ENCODE data around the gene CFAP20DC.
"Not testable (repeated sequence)": the region's sequence is repeated elsewhere in the genome, so short reads cannot be mapped to it uniquely, and the experiment has no call there.

CFAP20DC gene

DNA sequence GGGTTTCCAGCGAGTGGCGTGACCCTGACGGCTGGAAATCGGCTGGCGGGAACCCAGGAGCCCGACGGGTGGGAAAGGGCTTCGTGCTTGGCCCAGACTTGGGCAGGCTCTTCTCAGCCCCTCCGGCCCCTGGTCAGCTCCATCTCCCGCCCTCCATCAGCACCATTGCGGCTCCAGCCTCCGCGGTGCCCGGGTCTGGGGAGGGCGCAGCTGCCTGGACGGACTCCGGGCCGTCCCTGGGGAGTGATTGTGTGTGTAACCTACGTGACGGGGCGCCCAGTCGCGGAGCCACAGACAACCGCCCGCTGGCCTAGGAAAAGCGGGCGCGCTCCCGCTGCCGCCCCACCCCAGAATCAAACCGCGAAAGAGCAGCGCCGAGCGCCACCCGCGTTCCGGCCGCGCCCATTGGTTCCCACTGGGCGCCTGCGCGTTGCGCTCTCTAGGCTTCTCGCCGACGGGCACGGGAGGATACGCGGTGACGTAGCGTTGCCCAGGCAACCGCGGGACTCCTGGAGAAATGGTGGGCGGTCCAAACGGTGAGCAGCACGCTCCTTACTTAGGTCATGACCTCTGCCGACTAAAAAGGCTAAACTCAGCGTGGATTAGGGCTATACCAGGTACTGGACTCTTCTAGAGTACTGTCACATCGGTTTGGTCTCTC lies at the start of gene CFAP20DC:
CFAP20DC (minus strand) TSS at position 355 of the 661 bp plus-strand sequence. CDS start 394 bp downstream, outside the sequence.
- peak; percentile 82 to 88 for DNase-seq

DNA sequence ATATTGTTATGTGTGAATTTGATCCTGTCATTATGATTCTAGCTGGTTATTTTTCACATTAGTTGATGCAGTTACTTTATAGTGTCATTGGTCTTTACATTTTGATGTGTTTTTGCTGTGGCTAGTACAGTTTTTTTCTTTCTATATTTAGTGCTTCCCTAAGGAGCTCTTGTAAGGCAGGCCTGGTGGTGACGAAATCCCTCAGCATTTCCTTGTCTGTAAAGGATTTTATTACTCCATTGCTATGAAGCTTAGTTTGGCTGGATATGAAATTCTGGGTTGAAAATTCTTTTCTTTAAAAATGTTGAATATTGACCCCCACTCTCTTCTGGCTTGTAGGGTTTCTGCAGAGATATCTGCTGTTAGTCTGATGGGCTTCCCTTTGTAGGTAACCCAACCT lies 48.7 kb upstream of the CFAP20DC start:
- DNase-seq: not testable (repeated sequence)

DNA sequence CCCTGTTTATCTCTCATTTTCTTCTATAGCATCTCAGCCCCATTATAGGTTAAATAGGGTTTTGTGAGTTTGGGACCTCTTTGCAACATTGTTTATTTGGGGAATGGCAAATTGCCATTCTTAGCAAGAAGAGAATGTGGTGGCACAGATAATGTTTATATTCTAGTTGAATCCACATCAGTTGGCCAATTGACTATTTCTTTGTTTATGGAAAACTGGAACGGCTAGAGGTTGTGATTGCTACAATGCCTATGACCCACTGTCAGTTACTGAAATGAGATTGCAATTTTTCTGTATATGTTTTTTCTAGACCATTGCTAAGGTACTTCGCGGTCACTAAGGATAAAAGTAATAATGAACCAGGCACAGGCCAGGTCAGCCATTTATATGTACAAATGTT lies 44.6 kb upstream of the CFAP20DC start:
- no peak for DNase-seq

DNA sequence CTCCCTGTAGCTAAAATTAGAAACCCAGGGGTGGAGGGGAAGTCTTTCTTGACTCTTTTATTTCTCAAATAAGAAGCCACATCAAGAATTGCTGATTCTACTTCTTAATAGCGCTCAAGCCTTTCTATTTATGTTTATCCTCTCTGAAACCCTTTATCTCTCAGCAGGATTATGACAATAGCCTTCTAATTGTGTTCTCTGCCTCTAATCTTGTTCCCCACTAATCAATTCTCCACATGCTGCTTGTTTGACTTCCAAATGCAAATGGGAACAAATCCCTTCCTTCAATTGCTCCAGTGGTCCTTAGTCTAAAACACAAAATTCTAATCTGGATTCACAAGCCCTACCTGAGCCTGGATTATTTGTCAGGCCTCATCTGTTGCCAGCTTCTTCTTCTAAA lies 43.7 kb upstream of the CFAP20DC start:
- DNase-seq: no peak

DNA sequence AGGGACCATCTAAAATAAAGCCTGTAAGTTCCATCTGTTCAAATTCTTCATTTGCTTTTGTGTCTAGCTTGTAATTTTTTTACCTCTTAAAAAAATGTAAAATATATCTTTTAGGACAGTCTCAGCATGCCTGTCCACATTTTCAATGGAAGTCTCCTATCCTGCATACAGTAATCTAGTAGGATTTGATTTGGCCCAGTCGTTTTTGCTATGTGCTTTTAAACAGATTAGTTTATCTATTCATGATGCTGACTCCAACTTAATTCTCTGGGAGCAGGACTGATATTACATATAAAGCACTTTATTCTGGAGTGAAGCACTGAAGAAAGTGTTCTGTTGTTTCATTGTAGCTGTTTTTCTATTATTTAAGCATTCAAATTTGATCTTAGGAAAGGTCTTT lies 38.9 kb upstream of the CFAP20DC start:
- no peak for DNase-seq

DNA sequence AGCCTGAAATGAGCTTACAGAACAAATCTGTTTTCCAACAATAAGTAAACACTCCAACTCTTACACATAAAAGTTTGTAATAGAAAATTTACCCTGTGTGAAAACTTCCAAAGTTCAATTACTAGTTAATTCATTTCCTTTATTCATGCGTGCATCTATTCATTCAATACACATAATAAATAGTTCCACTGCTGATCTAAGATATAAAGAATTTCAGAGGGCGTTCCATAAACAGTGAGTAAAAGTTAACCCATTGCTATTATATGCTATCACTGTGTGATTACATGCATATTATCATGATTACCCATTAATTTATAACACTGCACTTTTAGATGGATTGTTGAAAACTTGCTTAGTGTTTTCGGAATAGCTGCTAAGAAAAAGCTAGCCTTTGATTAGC lies 36.2 kb upstream of the CFAP20DC start:
- no peak for DNase-seq

DNA sequence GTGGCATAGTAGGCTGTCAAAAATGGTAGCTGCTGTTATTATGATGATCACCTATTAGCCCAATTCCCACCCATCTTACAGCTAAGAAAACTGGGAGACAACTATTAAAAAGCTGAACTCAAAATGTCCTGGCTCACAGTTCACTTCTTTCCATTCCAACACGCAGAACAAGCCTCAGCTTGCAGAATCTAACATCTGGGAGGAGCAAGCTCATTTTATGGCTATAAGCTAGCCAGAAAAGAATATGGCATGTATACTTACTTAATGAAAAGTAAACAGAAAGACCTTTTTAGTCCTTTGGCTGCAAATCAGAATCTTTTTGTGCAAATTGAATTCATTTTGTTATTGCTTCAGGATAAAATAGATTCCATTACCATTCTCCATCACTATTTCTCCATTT lies 34.8 kb upstream of the CFAP20DC start:
- no peak for DNase-seq

DNA sequence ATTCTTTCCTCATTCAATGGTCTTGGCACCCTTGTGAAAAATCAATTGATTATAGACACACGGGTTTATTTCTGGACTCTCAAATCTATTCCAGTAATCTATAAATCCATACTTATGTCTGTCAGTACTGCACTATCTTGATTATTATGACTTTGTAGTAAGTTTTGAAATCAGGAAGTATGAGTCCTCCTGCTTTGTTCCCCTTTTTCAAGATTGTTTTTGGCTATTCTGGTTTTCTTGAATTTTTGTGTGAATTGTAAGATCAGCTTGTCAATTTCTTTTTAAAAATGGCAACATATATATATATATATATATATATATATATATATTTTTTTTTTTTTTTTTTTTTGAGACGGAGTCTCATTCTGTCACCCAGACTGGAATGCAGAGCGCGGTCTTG lies 32.3 kb upstream of the CFAP20DC start:
- peak; percentile 20 to 40 for DNase-seq

DNA sequence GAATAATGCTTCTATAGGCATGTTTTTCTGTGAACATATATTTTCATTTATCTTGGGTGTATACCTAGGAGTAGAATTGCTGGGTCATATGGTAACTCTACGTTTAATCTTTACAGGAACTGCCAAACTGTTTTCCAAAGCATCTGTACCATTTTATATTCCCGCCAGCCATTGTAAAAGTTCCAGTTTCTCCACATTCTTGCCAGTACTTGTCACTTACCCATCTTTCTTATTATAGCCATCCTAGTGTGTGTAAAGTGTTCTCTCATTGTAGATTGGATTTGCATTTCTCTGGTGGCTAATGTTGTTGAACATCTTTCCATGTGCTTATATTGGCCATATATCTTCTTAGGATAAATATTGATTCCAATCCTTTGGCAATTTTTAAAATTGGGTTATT lies 31.2 kb upstream of the CFAP20DC start:
- no peak for DNase-seq

DNA sequence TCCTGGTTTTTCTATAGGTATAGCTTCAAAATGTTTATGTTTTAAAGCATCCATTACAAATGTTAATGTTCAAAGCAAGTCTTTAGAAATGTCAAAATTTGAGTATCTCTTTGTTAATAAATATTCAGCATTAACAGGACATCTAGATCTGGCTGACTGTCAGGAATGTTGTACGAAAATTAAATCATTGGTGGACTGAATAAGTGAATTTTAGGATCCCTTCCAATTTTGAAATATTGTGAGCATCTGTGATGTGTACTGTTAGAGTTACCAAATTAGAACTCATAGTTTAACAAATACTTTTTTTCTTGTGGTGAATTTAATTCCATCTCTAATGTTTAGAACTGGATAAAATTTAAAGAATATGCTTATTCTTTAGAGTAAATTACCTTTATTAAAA lies 30.1 kb upstream of the CFAP20DC start:
- DNase-seq: no peak

DNA sequence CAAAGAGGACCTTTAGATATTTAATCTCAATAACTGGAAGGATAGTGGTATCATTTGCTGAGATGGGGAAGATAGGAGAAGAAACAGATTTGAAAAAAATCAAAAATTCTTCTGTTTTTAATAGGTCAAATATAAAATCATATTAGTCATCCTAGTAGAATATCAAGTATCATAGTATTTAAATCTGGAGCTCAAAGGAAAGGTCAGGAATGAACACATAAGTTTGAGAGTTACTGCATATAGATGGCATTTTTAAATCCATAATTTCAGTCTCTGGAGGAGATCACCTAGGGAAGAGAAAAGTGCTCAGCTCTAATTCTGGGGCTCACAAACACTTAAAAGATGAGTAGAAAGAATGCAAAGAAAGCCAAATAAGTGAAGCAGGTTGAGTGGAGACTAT lies 24.9 kb upstream of the CFAP20DC start:
- DNase-seq: no peak

DNA sequence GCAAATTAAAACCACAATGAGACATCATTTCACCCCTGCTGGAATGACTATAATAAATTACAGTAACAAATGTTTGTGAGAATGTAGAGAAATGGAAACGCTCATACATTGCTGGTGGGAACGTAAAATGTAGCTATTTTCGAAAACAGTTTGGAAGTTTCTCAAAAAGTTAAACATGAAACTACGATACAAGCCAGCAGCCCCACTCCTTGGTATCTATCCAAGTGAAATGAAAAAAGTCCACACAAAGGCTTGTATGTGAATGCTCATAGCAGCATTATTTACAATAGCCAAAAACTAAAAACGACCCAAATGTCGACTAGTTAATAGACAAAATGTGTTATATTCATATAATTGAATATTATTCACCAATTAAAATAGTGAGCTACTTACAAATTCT lies 22.9 kb upstream of the CFAP20DC start:
- DNase-seq: no peak

DNA sequence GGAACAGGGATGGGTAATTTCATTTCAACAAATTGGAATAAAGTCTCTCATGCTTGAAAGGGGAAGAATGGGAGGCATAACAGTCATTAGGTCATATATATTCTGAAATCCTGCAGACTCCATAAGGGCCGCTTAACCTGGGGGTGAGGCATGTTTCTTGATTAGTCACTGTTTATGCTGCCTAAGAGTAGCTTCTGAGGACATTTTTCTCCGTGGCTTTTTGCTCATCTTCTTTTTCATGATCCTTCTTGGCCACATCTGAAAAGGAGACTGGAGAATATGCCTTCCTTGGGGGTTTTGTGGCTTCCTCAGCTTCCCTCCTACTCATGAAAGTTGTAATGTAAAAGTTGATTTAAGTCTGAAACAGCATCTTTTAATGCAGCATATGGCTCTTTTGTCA lies 20.0 kb upstream of the CFAP20DC start:
- no peak for DNase-seq

DNA sequence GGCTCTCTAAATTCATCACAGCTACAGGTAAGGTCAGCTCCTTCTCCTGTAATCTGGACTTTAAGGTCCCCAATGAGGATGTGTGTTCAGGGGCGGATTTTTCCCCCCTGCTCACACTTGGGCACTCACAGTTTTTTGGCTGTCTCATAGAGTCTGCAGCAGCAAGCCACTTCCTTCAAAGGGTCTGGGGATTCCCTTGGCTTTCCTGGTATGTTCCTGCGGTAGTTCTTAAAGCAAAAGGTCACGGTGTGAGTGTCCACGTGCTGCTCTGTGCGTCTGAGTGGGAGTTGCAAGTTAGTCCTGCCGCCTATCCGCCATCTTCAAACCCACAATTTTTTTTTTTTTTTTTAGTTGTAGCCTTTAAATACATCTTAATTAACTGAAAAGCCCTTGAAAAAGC lies 15.4 kb upstream of the CFAP20DC start:
- no peak for DNase-seq

DNA sequence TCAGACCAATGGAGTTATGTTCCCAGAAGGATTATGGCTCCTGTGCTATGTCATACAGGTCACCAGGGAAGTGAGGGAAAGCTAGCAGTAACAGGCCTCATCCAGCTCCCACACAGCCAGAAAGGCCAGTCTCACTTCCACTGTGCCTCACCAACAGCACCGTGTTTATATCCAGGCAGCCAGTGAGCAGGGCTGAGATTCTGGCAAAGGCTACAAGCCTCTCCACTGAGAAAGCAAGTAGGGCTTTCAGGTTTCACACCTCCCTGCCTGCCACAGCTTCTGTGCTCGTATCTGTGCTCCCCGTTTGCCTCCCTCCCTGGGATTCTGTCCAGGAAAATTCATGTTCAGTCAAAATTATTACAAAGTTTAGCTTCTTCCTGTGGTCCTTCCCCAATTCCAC lies 14.9 kb upstream of the CFAP20DC start:
- no peak for DNase-seq

DNA sequence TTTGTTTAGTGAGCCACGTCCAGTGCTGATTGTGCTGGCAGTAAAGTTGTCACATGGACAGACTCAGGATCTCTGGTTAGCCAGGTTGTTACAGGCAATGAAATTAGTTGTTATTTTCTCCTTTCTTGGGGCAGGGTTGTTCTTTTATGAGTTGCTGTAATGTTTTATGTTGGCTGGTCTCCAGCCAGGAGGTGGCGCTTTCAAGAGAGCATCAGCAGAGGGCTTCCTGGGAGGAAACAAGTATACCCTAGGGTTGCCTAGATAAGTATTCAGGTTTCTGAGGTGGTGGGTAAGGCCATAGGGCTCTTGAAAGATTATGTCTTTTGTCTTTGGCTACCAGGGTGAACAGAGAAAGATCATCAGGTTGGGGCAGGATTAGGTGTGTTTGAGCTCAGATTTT lies 14.5 kb upstream of the CFAP20DC start:
- no peak for DNase-seq

DNA sequence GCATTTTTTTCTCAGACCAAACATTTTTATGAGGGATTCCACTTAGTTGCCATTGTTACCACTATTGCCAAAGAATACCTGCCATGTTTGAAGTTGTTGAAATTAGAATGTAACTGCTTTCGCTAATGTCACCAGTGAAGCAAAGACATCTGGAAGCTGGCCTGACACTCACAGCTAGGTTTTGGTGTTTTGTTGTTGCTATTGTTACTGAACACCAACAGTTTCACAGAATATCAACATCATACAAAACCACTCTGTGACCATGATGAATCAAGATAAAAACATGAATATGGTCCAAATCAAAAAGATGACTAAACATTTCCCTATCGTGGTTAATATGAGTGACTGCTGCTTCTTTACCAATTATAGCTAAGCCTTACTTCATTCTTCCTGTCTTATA lies 6.9 kb upstream of the CFAP20DC start:
- no peak for DNase-seq

DNA sequence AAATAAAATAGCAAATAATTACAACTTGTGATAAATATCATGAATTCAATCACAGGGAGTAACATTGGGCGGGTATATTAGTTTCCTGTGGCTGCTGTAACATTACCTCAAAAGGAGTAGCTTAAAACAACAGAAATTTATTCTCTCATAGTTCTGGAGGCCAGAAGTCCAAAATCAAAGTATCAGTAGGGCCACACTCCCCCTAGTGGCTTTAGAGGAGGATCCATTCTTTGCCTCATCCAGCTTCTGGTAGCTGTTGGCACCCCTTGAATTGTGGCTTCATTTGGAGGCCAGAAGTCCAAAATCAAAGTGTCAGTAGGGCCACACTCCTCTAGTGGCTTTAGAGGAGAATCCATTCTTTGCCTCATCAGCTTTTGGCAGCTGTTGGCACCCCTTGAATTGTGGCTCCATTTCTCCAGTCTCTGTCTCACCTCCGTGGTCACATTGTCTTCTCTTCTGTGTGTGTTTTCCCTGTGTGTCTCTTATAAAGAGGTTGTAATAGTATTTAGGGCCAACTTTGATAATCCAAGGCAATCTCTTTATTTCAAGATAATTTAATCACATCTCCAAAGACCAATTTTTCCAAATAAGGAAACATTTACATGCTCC lies 3.1 kb upstream of the CFAP20DC start:
- DNase-seq: peak; percentile 20 to 68

DNA sequence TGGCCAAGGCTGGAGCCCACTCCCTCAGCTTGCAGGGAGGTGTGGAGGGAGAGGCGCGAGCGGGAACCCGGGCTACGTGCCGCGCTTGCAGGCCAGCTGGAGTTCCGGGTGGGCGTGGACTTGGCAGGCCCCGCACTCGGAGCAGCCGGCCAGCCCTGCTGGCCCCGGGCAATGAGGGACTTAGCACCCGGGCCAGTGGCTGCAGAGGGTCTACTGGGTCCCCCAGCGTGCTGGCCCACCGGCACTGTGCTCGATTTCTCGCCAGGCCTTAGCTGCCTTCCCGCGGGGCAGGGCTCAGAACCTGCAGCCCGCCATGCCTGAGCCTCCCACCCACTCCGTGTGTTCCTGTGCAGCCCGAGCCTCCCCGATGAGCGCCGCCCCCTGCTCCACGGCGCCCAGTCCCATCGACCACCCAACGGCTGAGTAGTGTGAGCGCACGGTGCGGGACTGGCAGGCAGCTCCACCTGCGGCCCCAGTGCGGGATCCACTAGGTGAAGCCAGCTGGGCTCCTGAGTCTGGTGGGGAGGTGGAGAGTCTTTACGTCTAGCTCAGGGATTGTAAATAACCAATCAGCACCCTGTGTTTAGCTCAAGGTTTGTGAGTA lies 1.1 kb upstream of the CFAP20DC start:
- not testable (repeated sequence) for DNase-seq

DNA sequence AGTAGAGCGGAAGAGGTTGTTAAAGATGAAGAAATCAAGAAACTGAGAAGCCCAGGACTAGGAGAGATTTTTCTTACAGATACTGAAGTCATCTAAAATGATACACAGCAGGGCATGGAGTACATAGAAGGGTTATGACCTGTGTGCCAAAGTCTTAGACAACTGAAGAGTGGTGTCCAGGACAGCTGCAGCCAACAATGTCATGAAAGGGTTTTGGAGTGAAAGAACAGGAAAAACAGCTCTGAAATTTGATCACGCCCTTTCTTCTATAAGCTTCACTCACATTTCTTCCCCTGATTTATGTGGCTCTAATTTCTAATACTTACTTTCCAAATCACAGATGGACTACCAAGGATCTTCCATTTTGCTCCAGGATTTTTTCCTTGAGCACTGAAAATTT lies 3.0 kb downstream of the CFAP20DC start:
- no peak for DNase-seq

DNA sequence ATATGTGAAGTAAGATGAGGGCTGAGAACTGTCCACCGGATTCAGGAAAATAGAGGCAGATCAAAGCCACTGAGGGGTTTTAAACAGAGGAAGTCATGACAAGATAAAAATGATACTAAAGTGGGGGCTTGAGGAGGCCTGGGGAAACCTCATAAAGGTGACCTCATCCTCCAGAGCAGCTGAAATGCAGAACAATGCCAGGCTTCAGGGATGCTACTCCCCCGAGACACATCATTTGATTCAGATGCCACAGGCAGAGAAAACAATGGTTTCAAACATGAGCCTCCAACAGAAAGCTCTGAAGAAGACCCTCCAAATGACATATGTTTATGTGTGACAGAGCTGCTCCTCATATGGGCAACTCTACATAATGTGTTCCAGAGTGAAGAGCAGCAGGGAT lies 6.4 kb downstream of the CFAP20DC start:
- DNase-seq: no peak

DNA sequence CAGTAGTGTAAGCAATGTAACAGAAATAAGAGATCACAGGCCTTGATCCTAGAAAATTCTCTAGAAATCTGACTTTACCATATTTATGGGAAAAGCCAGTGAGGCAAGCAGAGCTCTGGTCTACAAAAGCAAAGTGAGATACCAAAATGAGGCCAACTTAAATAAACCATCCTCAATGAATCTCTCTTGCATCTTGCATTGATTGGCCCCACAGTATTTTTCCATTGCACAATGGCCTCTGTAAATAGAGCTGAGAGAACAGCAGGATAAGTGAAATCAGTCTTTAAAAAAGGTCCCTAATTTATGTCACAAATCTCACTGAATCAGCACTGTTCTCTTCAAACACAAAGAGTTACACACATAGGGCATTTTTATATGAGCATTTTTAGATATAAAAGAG lies 8.9 kb downstream of the CFAP20DC start:
- DNase-seq: no peak

DNA sequence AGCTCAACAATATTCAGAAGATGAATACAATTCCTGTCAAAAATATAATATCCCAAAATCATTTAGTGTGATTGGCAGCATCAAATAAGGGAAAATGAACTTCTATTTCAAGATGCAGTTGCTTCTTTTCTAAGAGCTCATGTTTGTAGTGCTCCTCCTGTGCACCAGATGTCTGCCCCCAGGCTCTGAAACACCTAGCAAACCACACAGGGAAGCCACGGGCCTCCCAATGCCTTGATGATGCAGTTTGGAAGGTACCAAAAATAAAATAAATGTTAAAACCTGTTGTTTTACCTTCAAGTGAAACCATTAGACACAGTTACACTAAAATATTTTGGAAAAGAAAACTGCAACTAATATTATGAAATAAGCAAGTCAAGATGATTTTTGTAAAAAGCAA lies 22.2 kb downstream of the CFAP20DC start:
- DNase-seq: no peak

DNA sequence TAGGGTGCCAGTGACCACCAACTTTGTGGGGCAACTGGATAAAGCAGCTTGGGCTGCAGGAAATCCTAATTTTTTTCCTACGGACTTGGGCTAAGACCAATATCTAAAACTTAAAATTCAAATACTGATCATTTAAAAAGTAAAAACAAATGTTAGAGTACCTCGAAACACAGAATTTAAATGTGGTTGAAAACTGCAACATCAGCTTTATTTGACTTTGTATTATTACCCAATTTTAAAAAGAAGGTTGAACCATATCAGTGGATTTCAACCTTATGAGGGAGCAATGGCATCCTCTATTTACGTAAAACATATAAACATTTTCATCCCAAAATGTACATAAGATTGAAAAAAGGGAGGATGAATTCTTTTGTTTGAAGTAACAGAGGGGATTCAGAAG lies 26.2 kb downstream of the CFAP20DC start:
- no peak for DNase-seq

DNA sequence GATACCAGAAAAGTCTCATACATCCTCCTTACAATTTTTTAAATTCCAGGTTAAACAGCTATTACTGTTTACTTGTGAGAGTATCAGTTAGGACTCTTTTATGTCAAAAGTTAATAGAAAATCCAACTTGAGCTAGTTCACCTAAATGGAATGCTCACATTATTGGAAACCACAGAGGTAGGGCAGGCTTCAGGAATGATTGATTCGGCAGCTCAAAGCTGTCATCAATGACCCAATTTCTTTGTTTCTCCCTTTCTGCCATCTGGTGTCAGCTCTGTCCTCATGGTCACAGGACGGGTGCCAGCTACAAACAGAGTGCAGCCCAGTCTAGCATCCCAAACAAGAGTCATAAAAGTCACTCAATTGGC lies 32.2 kb downstream of the CFAP20DC start:
- DNase-seq: no peak
